C4-2B (cell line): ENCODE data around the gene EPN3.

Experiments used
- CTCF ChIP-seq: fragments of 450-650 bp; conservative IDR thresholded peaks from 2 replicates; pipeline ENCODE4 v1.5.1; 2017; ENCODE audit warnings: mild to moderate bottlenecking
- ZFX ChIP-seq: fragments of 450-650 bp; IDR thresholded peaks from 2 replicates; pipeline ENCODE4 v1.6.1; 2017

GRCh38 chr17:50514936-50515702 lies 17.4 kb upstream of the EPN3 start:
- no peak for TF ChIP-seq CTCF
- TF ChIP-seq ZFX: no peak
